Jurkat, Clone E6-1 (cell line): Measurements from ENCODE around the gene ADCYAP1R1.
"Not testable (repeated sequence)": the region's sequence is repeated elsewhere in the genome, so short reads cannot be mapped to it uniquely, and the experiment has no call there.

Source experiments
- DNase-seq: peaks from one replicate; pipeline ENCODE4 v3.0.0-alpha.2; 2011; ENCODE audit warnings: low read depth, low spot score
- H3K4me3 ChIP-seq: 2 replicates; pipeline ENCODE4 v1.5.1; 2011; ENCODE audit warnings: mild to moderate bottlenecking, low read length, control low read depth, moderate library complexity

ADCYAP1R1 gene

GRCh38 chr7:31116615-31117014 is 64.5 kb downstream of the ADCYAP1R1 start:
- no peak overlapping the region for H3K4me3 ChIP-seq
- DNase-seq, result no peak

GRCh38 chr7:31119249-31119648 is 67.1 kb downstream of the ADCYAP1R1 start:
- no peak for DNase-seq
- H3K4me3 ChIP-seq, result no peak overlapping the region

GRCh38 chr7:31120800-31121513 is 68.8 kb downstream of the ADCYAP1R1 start:
- no peak overlapping the region for H3K4me3 ChIP-seq
- DNase-seq, result no peak

DNA sequence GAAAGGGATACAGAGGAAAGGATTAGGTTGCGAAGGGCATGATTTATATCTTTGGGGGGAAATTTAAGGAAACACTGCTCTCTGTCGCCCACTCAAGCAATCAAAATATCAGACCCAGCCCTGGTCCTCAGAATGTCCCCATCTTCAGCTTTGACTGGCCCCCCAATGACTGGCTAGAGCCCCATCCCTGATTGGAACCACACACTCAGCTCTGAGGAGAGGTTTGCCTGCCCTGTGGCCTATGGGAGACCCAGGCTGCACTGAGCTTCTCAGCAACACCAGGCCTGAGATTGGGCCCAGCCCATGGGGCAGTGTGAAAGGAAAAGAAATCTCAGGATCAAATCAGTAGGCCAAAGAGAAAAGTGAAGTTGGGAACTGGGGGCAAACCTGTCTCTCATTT is 69.5 kb downstream of the ADCYAP1R1 start:
- no peak overlapping the region for H3K4me3 ChIP-seq
- DNase-seq, result no peak

GRCh38 chr7:31122649-31123058 is 70.5 kb downstream of the ADCYAP1R1 start:
- DNase-seq, result peak; percentile 55
- H3K4me3 ChIP-seq, result no peak overlapping the region

GRCh38 chr7:31123321-31123720 is 71.2 kb downstream of the ADCYAP1R1 start:
- DNase-seq, result no peak
- no peak overlapping the region for H3K4me3 ChIP-seq

- no peak overlapping the region for H3K4me3 ChIP-seq
- no peak for DNase-seq
Observed at GRCh38 chr7:31123726-31124125, 71.6 kb downstream of the ADCYAP1R1 start.

DNA sequence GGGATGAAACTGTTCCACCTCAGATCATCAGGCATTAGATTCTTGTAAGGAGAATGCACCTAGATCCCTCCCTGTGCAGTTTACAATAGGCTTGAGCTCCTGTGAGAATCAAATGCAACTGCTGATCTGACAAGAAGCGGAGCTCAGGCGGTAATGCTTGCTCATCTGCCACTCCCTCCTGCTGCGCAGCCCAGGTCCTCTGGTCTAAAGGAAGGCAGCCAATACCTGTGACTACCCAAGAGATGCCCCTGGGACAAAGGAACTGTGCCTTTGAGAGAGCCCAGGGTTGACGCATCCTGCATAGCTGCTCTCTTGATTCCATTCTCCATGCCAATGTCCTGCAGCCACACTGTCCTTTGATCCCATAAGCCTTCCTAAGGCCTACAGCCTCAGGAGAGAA is 73.1 kb downstream of the ADCYAP1R1 start:
- no peak for DNase-seq
- H3K4me3 ChIP-seq, result no peak overlapping the region

DNA sequence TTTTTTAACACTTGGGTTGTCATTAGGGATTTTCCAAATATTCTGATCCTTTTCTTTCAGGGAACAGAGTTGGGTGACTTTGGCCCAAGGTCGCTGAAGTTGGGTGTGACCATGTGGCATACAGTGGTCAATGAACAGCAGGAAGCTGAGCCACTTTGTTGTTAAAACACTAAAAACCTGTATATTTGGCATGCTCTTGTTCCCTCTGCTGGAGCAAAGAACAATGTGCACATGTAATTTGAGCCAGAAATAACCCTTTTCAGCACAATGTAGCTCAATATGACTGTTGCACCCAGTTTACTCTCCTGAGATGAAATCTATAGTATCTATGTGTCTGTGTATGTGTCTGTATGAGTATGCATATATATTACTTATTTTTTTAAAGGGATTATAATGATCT is 74.9 kb downstream of the ADCYAP1R1 start:
- no peak for DNase-seq
- H3K4me3 ChIP-seq, result no peak overlapping the region

DNA sequence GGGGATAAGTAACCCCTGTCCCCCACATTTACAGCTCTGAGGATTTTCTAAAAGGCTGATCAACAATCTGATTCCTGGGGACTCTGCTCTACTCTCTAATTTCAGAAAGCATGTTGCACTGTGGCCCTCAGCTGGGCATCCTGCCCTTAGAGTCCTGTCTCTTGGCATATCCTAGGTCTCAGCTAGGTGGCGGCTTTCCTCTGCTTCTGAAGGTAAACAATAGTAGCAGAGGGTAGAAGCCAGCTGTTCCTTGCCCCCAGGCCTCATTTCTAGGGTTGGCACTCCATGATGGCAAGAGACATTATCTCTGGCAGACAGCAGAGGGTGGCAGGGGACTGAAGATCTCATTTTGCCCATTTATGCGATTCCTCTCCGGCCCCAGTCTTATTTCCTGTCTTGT is 77.0 kb downstream of the ADCYAP1R1 start:
- no peak for DNase-seq

GRCh38 chr7:31133497-31133896 is 81.4 kb downstream of the ADCYAP1R1 start:
- no peak overlapping the region for H3K4me3 ChIP-seq
- DNase-seq, result no peak

More for the DNA sequence above, 77.0 kb downstream of the ADCYAP1R1 start:
- no peak overlapping the region for H3K4me3 ChIP-seq

GRCh38 chr7:31134246-31135188 is 82.4 kb downstream of the ADCYAP1R1 start:
- H3K4me3 ChIP-seq, result no peak overlapping the region
- peak; percentile 48 for DNase-seq

- no peak overlapping the region for H3K4me3 ChIP-seq
- DNase-seq, result no peak
Observed at GRCh38 chr7:31137234-31137633, 85.1 kb downstream of the ADCYAP1R1 start.

DNA sequence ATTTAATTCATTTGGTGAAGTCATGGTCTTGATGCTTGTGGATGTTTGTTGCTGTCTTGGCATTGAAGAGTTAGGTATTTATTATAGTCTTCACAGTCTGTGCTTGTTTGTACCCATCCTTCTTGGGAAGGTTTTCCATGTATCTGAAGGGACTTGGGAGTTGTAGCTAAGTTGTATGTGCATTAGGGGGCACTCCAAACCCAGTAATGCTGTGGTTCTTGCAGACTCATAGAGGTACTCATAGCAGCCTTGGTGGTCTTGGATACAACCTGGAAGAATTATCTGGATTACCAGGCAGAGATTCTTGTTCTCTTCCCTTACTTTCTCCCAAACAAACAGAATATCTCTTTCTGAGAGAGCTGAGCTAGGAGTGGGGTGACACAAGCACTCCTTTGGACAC is 93.2 kb downstream of the ADCYAP1R1 start:
- no peak overlapping the region for H3K4me3 ChIP-seq
- DNase-seq, result no peak

DNA sequence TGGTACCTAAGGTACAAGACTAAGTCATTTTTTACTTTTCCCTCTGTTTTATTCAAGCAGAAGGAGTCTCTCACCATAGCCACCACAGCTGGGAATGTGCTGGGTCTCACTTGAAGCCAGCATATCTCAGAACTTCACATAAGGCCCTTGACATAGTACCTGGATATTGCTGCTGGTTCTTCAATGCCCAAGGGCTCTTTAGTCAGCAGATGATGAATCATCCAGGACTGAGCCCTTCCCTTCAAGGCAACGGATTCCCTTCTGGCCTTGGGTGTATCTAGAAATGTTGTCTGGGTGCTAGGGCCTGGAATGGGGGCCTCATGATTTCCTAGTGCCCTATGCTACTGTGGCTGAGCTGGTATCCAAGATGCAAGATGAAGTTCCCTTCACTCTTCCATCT is 93.9 kb downstream of the ADCYAP1R1 start:
- H3K4me3 ChIP-seq, result no peak overlapping the region
- no peak for DNase-seq

DNA sequence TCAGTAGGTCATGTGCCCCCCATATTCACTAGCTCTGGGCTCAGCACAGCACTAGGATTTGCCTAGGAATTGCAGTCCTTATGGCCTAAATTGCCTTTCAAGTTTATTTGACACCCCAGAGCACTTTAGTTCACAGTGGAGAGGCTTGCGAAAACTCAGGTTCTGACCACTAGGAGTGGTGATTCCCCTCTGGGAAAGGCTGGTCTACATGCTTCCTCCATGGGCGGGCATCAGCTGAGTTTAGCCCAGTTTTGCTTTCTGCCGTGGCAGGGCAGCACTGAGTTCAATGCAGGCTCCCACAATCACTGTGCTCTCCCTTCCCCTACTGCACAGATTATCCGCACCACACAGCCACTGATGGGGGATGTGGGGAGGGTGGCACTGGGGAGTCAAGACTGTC is 94.4 kb downstream of the ADCYAP1R1 start:
- no peak for DNase-seq
- no peak overlapping the region for H3K4me3 ChIP-seq

GRCh38 chr7:31151849-31152248 is 99.7 kb downstream of the ADCYAP1R1 start:
- no peak overlapping the region for H3K4me3 ChIP-seq
- DNase-seq, result no peak

- H3K4me3 ChIP-seq, result not testable (repeated sequence)
Observed at GRCh38 chr7:31153318-31153717, 101.2 kb downstream of the ADCYAP1R1 start.

DNA sequence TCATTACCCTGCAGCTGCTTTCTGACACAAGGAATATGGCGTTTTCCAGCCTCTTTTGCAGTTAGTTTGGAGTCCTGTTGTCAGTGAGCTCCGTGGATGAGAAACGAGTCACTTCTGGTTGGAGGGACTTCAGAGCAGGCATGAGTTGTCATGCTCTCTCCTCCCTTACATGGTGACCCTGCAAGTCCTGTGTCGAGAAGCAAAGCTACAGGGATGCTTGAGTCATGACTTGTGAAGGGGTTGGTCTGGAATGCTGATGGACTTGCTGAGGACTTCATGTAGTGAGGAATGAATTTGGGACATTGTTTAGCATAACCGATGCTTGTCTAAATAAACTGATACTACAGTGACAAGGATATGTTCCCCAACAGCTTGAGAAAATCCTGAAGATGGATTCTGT is 108.8 kb downstream of the ADCYAP1R1 start:
- no peak for DNase-seq
- H3K4me3 ChIP-seq, result no peak overlapping the region

More at GRCh38 chr7:31153318-31153717, 101.2 kb downstream of the ADCYAP1R1 start:
- not testable (repeated sequence) for DNase-seq
